Thoracic aorta (tissue), 2 donors: ENCODE data around the gene FCRL5. TPM values are rescaled to one million over a fixed set of nuclear protein-coding genes. Genes with fewer than 3 reads are reported as not detected.

Experiments
- ATAC-seq: fragments of 150-250 bp; one replicate; pipeline ENCODE4 v1.8.0; 2017; ENCODE audit warnings: low read depth; ENCODE audit not compliant: insufficient number of reproducible peaks, low FRiP score
- DNase-seq: peaks from one replicate; pipeline ENCODE4 v3.0.0-alpha.2; 2020; ENCODE audit warnings: low spot score
- H3K27ac ChIP-seq, 2 donors: fragments of 200-600 bp; sonication (generic); 1 replicate in 1 of 2; 2 replicates in 1 of 2; pipeline ENCODE4 v1.5.1; 2016; ENCODE audit warnings: mild to moderate bottlenecking in 2 of 2, moderate library complexity in 2 of 2
- H3K27me3 ChIP-seq: fragments of 200-600 bp; sonication (generic); replicated peaks from 2 replicates; pipeline ENCODE4 v1.6.0; 2016; ENCODE audit warnings: mild to moderate bottlenecking; ENCODE audit not compliant: insufficient read depth
- H3K36me3 ChIP-seq: fragments of 200-600 bp; sonication (generic); one replicate; pipeline ENCODE4 v1.5.1; 2016
- H3K4me1 ChIP-seq, 2 donors: fragments of 200-600 bp; sonication (generic); 1 replicate in 1 of 2; 2 replicates in 1 of 2; pipeline versions ENCODE4 v1.5.1 to v1.6.0; 2016; ENCODE audit warnings: low read depth in 2 of 2, mild to moderate bottlenecking in 1 of 2; ENCODE audit not compliant: control insufficient read depth in 1 of 2
- H3K4me3 ChIP-seq: fragments of 200-600 bp; sonication (generic); 2 replicates; pipeline ENCODE4 v1.5.1; 2016; ENCODE audit warnings: mild to moderate bottlenecking
- H3K9me3 ChIP-seq: fragments of 200-600 bp; sonication (generic); 2 replicates; pipeline ENCODE4 v1.5.1; 2016
- CTCF ChIP-seq: fragments of 200-600 bp; sonication (generic); IDR thresholded peaks from one replicate; pipeline ENCODE4 v1.5.1; 2019; ENCODE audit warnings: antibody characterized with exemption
- total RNA-seq, 2 donors: library from RNA; depleted of rRNA; stranded (reverse); fragments of >200 nt; gene quantifications; one replicate each; pipeline versions ENCODE4 v1.1.0 to v1.2.3, GENCODE V29; 2016

The FCRL5 gene
- total RNA-seq, 2 donors from 2014 or later = 0.21 to 0.54 TPM

GRCh38 chr1:157466011-157466410 lies 86.3 kb downstream of the FCRL5 start:
- no peaks in the 10 kb centered on the region for H3K27me3 ChIP-seq
- H3K36me3 ChIP-seq = no peaks in the 10 kb centered on the region
- no peak for TF ChIP-seq CTCF
- H3K4me3 ChIP-seq = no peak overlapping the region
- ATAC-seq (no peak), DNase-seq (no peak)
- no peak overlapping the region for H3K27ac ChIP-seq
- H3K9me3 ChIP-seq = no peaks in the 10 kb centered on the region
- H3K4me1 ChIP-seq = no peaks in the 10 kb centered on the region

Other genes starting within 250 kb of the FCRL5 start
- not detected for gene FCRL4, start 45.6 kb upstream of the FCRL5 start, total RNA-seq
- gene FCRL3, start 148.3 kb upstream of the FCRL5 start, total RNA-seq = not detected
- gene FCRL2, start 224.6 kb upstream of the FCRL5 start, total RNA-seq = not detected